Measurements from ENCODE around the gene NANOS2. TPM values are rescaled to one million over a fixed set of nuclear protein-coding genes. Genes with fewer than 3 reads are reported as not detected.
A peak's percentile ranks its signal among the peaks of the same experiment; 100 is the strongest.
"Not testable (repeated sequence)": the region's sequence is repeated elsewhere in the genome, so short reads cannot be mapped to it uniquely, and the experiment has no call there.

NANOS2 gene
- total RNA-seq, 1 donor from 2014 or later = not detected

DNA sequence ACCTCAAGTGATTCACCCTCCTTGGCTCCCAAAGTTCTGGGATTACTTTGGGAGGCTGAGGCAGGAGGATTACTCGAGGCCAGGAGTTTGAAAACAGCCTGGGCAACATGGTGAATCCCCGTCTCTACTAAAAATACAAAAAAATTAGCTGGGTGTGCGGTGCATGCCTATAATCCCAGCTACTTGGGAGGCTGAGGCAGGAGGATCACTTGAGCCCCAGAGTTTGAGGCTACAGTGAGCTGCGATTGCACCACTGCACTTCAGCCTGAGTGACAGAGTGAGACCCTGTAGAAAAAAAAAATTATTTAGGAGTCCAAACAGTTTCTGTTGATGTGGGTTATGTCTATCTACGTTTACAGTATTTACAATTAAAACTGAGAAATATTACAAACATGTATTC is 43.8 kb downstream of the NANOS2 start:
- Mint-ChIP-seq H3K27me3 (ENCODE audit: low read depth) (peaks cover 41% of the 10 kb centered on the region), H3K4me3 (no peak overlapping the region), H3K9me3 (no peaks in the 10 kb centered on the region), H3K36me3 (ENCODE audit: low read depth) (no peaks in the 10 kb centered on the region), H3K27ac (ENCODE audit: unreplicated experiment) (no peak overlapping the region), H3K4me1 (peaks cover 11% of the 10 kb centered on the region)
- TF ChIP-seq CTCF (conservative IDR thresholded peaks at IDR 0.05) = no peak
- DNase-seq (ENCODE audit: low read depth, low spot score) = no peak

GRCh38 chr19:45867241-45867640 is 47.3 kb downstream of the NANOS2 start:
- Mint-ChIP-seq H3K4me3 (peak overlapping the region; percentile 15), H3K27me3 (ENCODE audit: low read depth) (peaks cover 65% of the 10 kb centered on the region)
- DNase-seq (ENCODE audit: low read depth, low spot score); H3K36me3 Mint-ChIP-seq (ENCODE audit: low read depth); H3K4me1 Mint-ChIP-seq; H3K27ac Mint-ChIP-seq (ENCODE audit: unreplicated experiment); H3K9me3 Mint-ChIP-seq: not testable (repeated sequence)

GRCh38 chr19:45866400-45867176 is 48.0 kb downstream of the NANOS2 start:
- H3K27ac Mint-ChIP-seq (ENCODE audit: unreplicated experiment) = no peak overlapping the region
- no peak for TF ChIP-seq CTCF (conservative IDR thresholded peaks at IDR 0.05)
- no peaks in the 10 kb centered on the region for H3K9me3 Mint-ChIP-seq
- H3K27me3 Mint-ChIP-seq (ENCODE audit: low read depth) = peaks cover 66% of the 10 kb centered on the region
- H3K36me3 Mint-ChIP-seq (ENCODE audit: low read depth) = no peaks in the 10 kb centered on the region
- H3K4me1 Mint-ChIP-seq = peaks cover 12% of the 10 kb centered on the region
- peak overlapping the region; percentile 20 for H3K4me3 Mint-ChIP-seq
- no peak for DNase-seq (ENCODE audit: low read depth, low spot score)

GRCh38 chr19:45865269-45865948 is 49.2 kb downstream of the NANOS2 start:
- no peak overlapping the region for H3K27ac Mint-ChIP-seq (ENCODE audit: unreplicated experiment)
- H3K4me1 Mint-ChIP-seq = peaks cover 12% of the 10 kb centered on the region
- peaks cover 66% of the 10 kb centered on the region for H3K27me3 Mint-ChIP-seq (ENCODE audit: low read depth)
- DNase-seq (ENCODE audit: low read depth, low spot score) = no peak
- H3K4me3 Mint-ChIP-seq = peak overlapping the region; percentile 57
- no peak for TF ChIP-seq CTCF (conservative IDR thresholded peaks at IDR 0.05)
- no peaks in the 10 kb centered on the region for H3K9me3 Mint-ChIP-seq
- H3K36me3 Mint-ChIP-seq (ENCODE audit: low read depth) = no peaks in the 10 kb centered on the region

GRCh38 chr19:45864629-45865082 is 49.9 kb downstream of the NANOS2 start:
- no peak for DNase-seq (ENCODE audit: low read depth, low spot score)
- no peak overlapping the region for H3K27ac Mint-ChIP-seq (ENCODE audit: unreplicated experiment)
- H3K9me3 Mint-ChIP-seq = no peaks in the 10 kb centered on the region
- peaks cover 12% of the 10 kb centered on the region for H3K4me1 Mint-ChIP-seq
- H3K27me3 Mint-ChIP-seq (ENCODE audit: low read depth) = peaks cover 66% of the 10 kb centered on the region
- H3K4me3 Mint-ChIP-seq = peak overlapping the region; percentile 54
- TF ChIP-seq CTCF (conservative IDR thresholded peaks at IDR 0.05) = no peak
- H3K36me3 Mint-ChIP-seq (ENCODE audit: low read depth) = no peaks in the 10 kb centered on the region

Data from neural crest cell (in vitro differentiated cells).